Upper lobe of left lung (tissue), 4 donors: ENCODE measurements around the gene REEP5.

Source experiments
- EP300 ChIP-seq, 4 donors: sonication (generic); formaldehyde crosslinking; IDR thresholded peaks; one replicate each; pipeline ENCODE4 v1.5.1; 2017; ENCODE audit warnings: antibody characterized with exemption in 4 of 4, control low read depth in 2 of 4
- POLR2A ChIP-seq, 4 donors: fragments of 450-650 bp; IDR thresholded peaks; one replicate each; pipeline ENCODE4 v1.5.1; 2016 to 2017; ENCODE audit warnings: antibody characterized with exemption in 4 of 4, mild to moderate bottlenecking in 2 of 4
- POLR2AphosphoS5 ChIP-seq, 2 donors: sonication (generic); formaldehyde crosslinking; IDR thresholded peaks; one replicate each; pipeline ENCODE4 v1.5.1; 2017; ENCODE audit warnings: antibody characterized with exemption in 2 of 2
- TF ChIP-seq, protein P1 (sequence below), 6 experiments: fragments of 450-650 bp in 4 of 6; fragments of 200-600 bp in 2 of 6; sonication (generic) in 2 of 6; IDR thresholded peaks; one replicate each; pipeline ENCODE4 v1.5.1; 2016 to 2019; ENCODE audit warnings: antibody characterized with exemption in 6 of 6

DNA sequence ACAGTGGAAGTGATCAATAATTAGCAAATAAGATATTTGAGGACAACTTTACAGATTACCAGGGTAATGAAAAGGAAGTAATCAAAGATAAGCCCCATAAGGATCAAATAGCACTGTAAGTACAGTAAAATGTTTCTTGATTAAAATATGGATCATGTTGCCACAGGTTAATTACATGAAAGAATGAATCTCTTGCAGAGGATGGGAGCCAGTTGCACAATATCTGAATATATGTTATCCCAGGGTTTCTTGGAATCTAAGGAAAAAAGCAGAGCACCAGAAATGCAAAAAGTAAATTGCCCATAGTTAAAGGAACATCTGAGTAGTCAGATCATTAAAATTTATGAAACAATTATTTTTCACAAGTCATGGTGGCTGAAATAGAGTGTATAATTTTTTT is 74.7 kb downstream of the REEP5 start:
- TF ChIP-seq POLR2A (IDR thresholded peaks at IDR 0.05) (no peak), POLR2AphosphoS5 (IDR thresholded peaks at IDR 0.05) (no peak), EP300 (IDR thresholded peaks at IDR 0.05) (no peak)
- TF ChIP-seq, protein P1, sequence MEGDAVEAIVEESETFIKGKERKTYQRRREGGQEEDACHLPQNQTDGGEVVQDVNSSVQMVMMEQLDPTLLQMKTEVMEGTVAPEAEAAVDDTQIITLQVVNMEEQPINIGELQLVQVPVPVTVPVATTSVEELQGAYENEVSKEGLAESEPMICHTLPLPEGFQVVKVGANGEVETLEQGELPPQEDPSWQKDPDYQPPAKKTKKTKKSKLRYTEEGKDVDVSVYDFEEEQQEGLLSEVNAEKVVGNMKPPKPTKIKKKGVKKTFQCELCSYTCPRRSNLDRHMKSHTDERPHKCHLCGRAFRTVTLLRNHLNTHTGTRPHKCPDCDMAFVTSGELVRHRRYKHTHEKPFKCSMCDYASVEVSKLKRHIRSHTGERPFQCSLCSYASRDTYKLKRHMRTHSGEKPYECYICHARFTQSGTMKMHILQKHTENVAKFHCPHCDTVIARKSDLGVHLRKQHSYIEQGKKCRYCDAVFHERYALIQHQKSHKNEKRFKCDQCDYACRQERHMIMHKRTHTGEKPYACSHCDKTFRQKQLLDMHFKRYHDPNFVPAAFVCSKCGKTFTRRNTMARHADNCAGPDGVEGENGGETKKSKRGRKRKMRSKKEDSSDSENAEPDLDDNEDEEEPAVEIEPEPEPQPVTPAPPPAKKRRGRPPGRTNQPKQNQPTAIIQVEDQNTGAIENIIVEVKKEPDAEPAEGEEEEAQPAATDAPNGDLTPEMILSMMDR (IDR thresholded peaks at IDR 0.05), result no peak
